PC-3 (cell line): ENCODE data around the gene SMAD7.

Source experiments
- CTCF ChIP-seq: fragments of 300-600 bp; sonication (generic); conservative IDR thresholded peaks from 2 replicates; pipeline ENCODE4 v1.5.1; 2017; ENCODE audit warnings: antibody characterized with exemption, low read depth, mild to moderate bottlenecking, low read length
- EZH2 ChIP-seq: fragments of 300-600 bp; sonication (generic); IDR thresholded peaks from one replicate; pipeline ENCODE4 v1.6.1; 2017; ENCODE audit warnings: antibody characterized with exemption, mild to moderate bottlenecking, low read length; ENCODE audit not compliant: unreplicated experiment
- EZH2phosphoT487 ChIP-seq: fragments of 300-600 bp; sonication (generic); IDR thresholded peaks from 2 replicates; pipeline ENCODE4 v1.6.1; 2018; ENCODE audit warnings: mild to moderate bottlenecking, antibody characterized with exemption, low read length, borderline replicate concordance

GRCh38 chr18:48986851-48987761 lies 36.3 kb upstream of the SMAD7 start:
- no peak for TF ChIP-seq CTCF
- TF ChIP-seq EZH2: no peak
- no peak for TF ChIP-seq EZH2phosphoT487
